Testis (tissue), 3 donors: ENCODE results near the gene TLN1. TPM values are rescaled to one million over a fixed set of nuclear protein-coding genes. Genes with fewer than 3 reads are reported as not detected.

Experiments used
- DNase-seq: peaks from one replicate; pipeline ENCODE4 v3.0.0-alpha.2; 2019
- H3K27ac ChIP-seq, 2 donors: fragments of 200-600 bp; sonication (generic); one replicate each; pipeline ENCODE4 v1.5.1; 2019
- H3K27me3 ChIP-seq: fragments of 200-600 bp; sonication (generic); one replicate; pipeline ENCODE4 v1.5.1; 2019
- H3K36me3 ChIP-seq: fragments of 200-600 bp; sonication (generic); one replicate; pipeline ENCODE4 v1.5.1; 2017; ENCODE audit warnings: low read depth; ENCODE audit errors: missing control alignments
- H3K4me1 ChIP-seq: fragments of 200-600 bp; sonication (generic); one replicate; pipeline ENCODE4 v1.5.1; 2019
- H3K4me3 ChIP-seq, 2 donors: fragments of 200-600 bp; sonication (generic); one replicate each; pipeline ENCODE4 v1.5.1; 2017 to 2019
- H3K9me3 ChIP-seq: fragments of 200-600 bp; sonication (generic); one replicate; pipeline ENCODE4 v1.5.1; 2017
- CTCF ChIP-seq, 3 experiments: fragments of 450-650 bp in 2 of 3; fragments of 200-600 bp in 1 of 3; sonication (generic) in 1 of 3; IDR thresholded peaks; one replicate each; pipeline ENCODE4 v1.5.1; 2016 to 2019; ENCODE audit warnings: antibody characterized with exemption in 3 of 3, mild to moderate bottlenecking in 2 of 3, moderate library complexity in 1 of 3
- POLR2A ChIP-seq: fragments of 450-650 bp; IDR thresholded peaks from one replicate; pipeline ENCODE4 v1.6.1; 2017; ENCODE audit warnings: antibody characterized with exemption, mild to moderate bottlenecking, moderate library complexity
- WGBS, 2 donors: methylation state at CpG; one replicate each; pipeline ENCODE4 v1.1.5; 2018; 5-methylcytosine and 5-hydroxymethylcytosine counted together
- intact Hi-C: fragments of 100-400 bp; cut with DNase I; formaldehyde crosslinking; loops from one replicate; pipeline ENCODE4 v1.15.1; 2023; ENCODE audit warnings: low total_unique reads
- polyA plus RNA-seq: library from polyadenylated mRNA; stranded (reverse); fragments of 350-450 nt; fragmentation: Illumina TruSeq; extraction: RNeasy Lipid Tissue Mini Kit (QIAGEN cat#74804); gene quantifications from one replicate; pipeline ENCODE4 v1.2.3, GENCODE V29; 2014; ENCODE audit warnings: low read depth, low replicate concordance; ENCODE audit not compliant: insufficient read depth
- total RNA-seq, 2 donors: library from RNA; depleted of rRNA; stranded (reverse); fragments of >200 nt; gene quantifications; one replicate each; pipeline ENCODE4 v1.2.3, GENCODE V29; 2016

Gene TLN1
- total and polyA plus RNA-seq, 3 donors from 2014 or later: 134 to 201 (median 171) TPM

- intact Hi-C loops: no loop called here
- WGBS, 2 donors: 38 to 54% methylated on average over 3 of the region's 3 CpGs
- TF ChIP-seq CTCF (IDR thresholded peaks at IDR 0.05) (no peak), POLR2A (no peak)
- no peaks in the 10 kb centered on the region for H3K36me3 ChIP-seq
- H3K4me3 ChIP-seq: peak overlapping the region in 1 of 2 donors; percentile 93
- no peaks in the 10 kb centered on the region for H3K9me3 ChIP-seq
- peak overlapping the region in 1 of 2 donors; percentile 97 for H3K27ac ChIP-seq
- no peaks in the 10 kb centered on the region for H3K27me3 ChIP-seq
- no peak for DNase-seq
- peaks cover 13% of the 10 kb centered on the region for H3K4me1 ChIP-seq
These were observed 72.7 kb downstream of the TLN1 start for GRCh38 chr9:35659340-35659739.

GRCh38 chr9:35658968-35659220 is 73.1 kb downstream of the TLN1 start:
- TF ChIP-seq CTCF (IDR thresholded peaks at IDR 0.05): no peak
- no peak for TF ChIP-seq POLR2A
- Histone ChIP-seq H3K27ac (peak overlapping the region; percentile 94 to 97), H3K36me3 (no peaks in the 10 kb centered on the region), H3K4me3 (peak overlapping the region; percentile 93 to 95), H3K27me3 (no peaks in the 10 kb centered on the region), H3K9me3 (no peaks in the 10 kb centered on the region), H3K4me1 (peaks cover 13% of the 10 kb centered on the region)
- 0 to 4% methylated on average over 2 of the region's 2 CpGs for WGBS, 2 donors
- DNase-seq: peak; percentile 68
- intact Hi-C loops: no loop called here

GRCh38 chr9:35658137-35658967 is 73.6 kb downstream of the TLN1 start, which contains the start of gene CCDC107:
Gene CCDC107 (plus strand): TSS chr9:35658292. CDS start chr9:35658380, 88 bp downstream.
- Histone ChIP-seq H3K36me3 (no peaks in the 10 kb centered on the region), H3K27me3 (no peaks in the 10 kb centered on the region), H3K9me3 (no peaks in the 10 kb centered on the region), H3K27ac (peak within 1 kb of the TSS; percentile 94 to 97), H3K4me3 (peak within 1 kb of the TSS; percentile 93 to 95), H3K4me1 (peaks cover 13% of the 10 kb centered on the region)
- intact Hi-C loops: no loop called here
- peak; percentile 86 for DNase-seq
- peak; percentile 86 for TF ChIP-seq POLR2A
- TF ChIP-seq CTCF (IDR thresholded peaks at IDR 0.05): peak; percentile 30 to 67 (median 54)
- WGBS, 2 donors: 0 to 1% methylated on average over 18 to 56 of the region's 67 CpGs

GRCh38 chr9:35657546-35658136 is 74.4 kb downstream of the TLN1 start, which contains the start of gene RMRP:
Gene RMRP (minus strand): TSS chr9:35658019.
- no peaks in the 10 kb centered on the region for H3K9me3 ChIP-seq
- peak within 1 kb of the TSS; percentile 93 to 95 for H3K4me3 ChIP-seq
- intact Hi-C loops: no loop called here
- peak within 1 kb of the TSS; percentile 94 to 97 for H3K27ac ChIP-seq
- no peaks in the 10 kb centered on the region for H3K36me3 ChIP-seq
- 0% methylated on average over 41 to 42 of the region's 42 CpGs for WGBS, 2 donors
- peak; percentile 97 for DNase-seq
- no peaks in the 10 kb centered on the region for H3K27me3 ChIP-seq
- peaks cover 13% of the 10 kb centered on the region for H3K4me1 ChIP-seq
- TF ChIP-seq POLR2A: no peak
- peak in 2 of 3 experiments; percentile 28 to 42 for TF ChIP-seq CTCF (IDR thresholded peaks at IDR 0.05)
